Panc1 (cell line): ENCODE measurements around the gene MPPE1.

ENCODE experiments used
- CTCF ChIP-seq: fragments of 450-650 bp; IDR thresholded peaks from 2 replicates; pipeline ENCODE4 v1.5.1; 2017; ENCODE audit warnings: mild to moderate bottlenecking
- POLR2AphosphoS5 ChIP-seq: IDR thresholded peaks from 2 replicates; pipeline ENCODE4 v1.6.1; 2012; ENCODE audit warnings: mild to moderate bottlenecking, low read depth, low read length, moderate library complexity
- REST ChIP-seq, 2 experiments: IDR thresholded peaks; 2 replicates each; pipeline ENCODE4 v1.6.1; 2011 to 2012; ENCODE audit warnings: low read depth in 2 of 2, control low read depth in 1 of 2, low read length in 1 of 2, mild to moderate bottlenecking in 1 of 2, moderate library complexity in 1 of 2; ENCODE audit not compliant: insufficient read depth in 1 of 2
- SIN3A ChIP-seq: IDR thresholded peaks from 2 replicates; pipeline ENCODE4 v1.6.1; 2012; ENCODE audit warnings: low read depth, mild to moderate bottlenecking, low read length, moderate library complexity, borderline replicate concordance; ENCODE audit not compliant: insufficient read depth
- TCF7L2 ChIP-seq: IDR thresholded peaks from 2 replicates; pipeline ENCODE4 v1.6.1; 2011; ENCODE audit warnings: mild to moderate bottlenecking, low read depth, low read length, inconsistent platforms

- no peak for TF ChIP-seq CTCF
- TF ChIP-seq POLR2AphosphoS5 = no peak
- TF ChIP-seq SIN3A = no peak
- TF ChIP-seq TCF7L2 = no peak
- no peak for TF ChIP-seq REST (IDR thresholded peaks at IDR 0.05; ENCODE audit: insufficient read depth in 1 of 2, low read depth in 2 of 2, low read length in 1 of 2)
These were observed 39.9 kb downstream of the MPPE1 start for GRCh38 chr18:11868230-11868629.
